GM12878 (cell line): Measurements from ENCODE around the gene KRTAP10-6. TPM values are rescaled to one million over a fixed set of nuclear protein-coding genes. Genes with fewer than 3 reads are reported as not detected.

Source experiments
- ATAC-seq: fragments of 200-7000 bp; cut with Tn5 transposase; 3 replicates; pipeline ENCODE4 v1.9.1; 2020; ENCODE audit warnings: mild to moderate bottlenecking, moderate library complexity
- Bru-seq: library from RNA; stranded (reverse); fragments of 400-500 nt; gene quantifications from one replicate; lab custom pipeline; 2021; lab: Mats Ljungman, UMichigan
- BruChase-seq, 2 experiments: library from RNA; stranded (reverse); fragments of 400-500 nt; gene quantifications; one replicate each; lab custom pipeline; 2021; lab: Mats Ljungman, UMichigan
- BruUV-seq: library from RNA; stranded (reverse); fragments of 400-500 nt; replicated peaks from 2 replicates; lab custom pipeline; 2021; lab: Mats Ljungman, UMichigan
- CTCF ChIA-PET: fragments of 300-600 bp; sonication (Branson Sonifier 250); formaldehyde crosslinking; extraction: SDS; loops from one replicate; lab custom pipeline; 2021; ENCODE audit warnings: inconsistent platforms; lab: Yijun Ruan, JAX
- POLR2A ChIA-PET: fragments of 350-600 bp; formaldehyde crosslinking; extraction: SDS; loops from one replicate; lab custom pipeline; 2021; ENCODE audit warnings: inconsistent platforms; lab: Charles Lee
- RAD21 ChIA-PET: fragments of 300-600 bp; sonication (Branson Sonifier 250); formaldehyde crosslinking; loops from one replicate; lab custom pipeline; 2023; ENCODE audit warnings: antibody characterized with exemption; ENCODE audit not compliant: unreplicated experiment; lab: Charles Lee
- SMC1A ChIA-PET: fragments of 300-600 bp; sonication (Branson Sonifier 250); formaldehyde crosslinking; loops from one replicate; lab custom pipeline; 2023; ENCODE audit not compliant: unreplicated experiment, uncharacterized antibody; lab: Charles Lee
- DNase-seq: peaks from one replicate; pipeline ENCODE4 v3.0.0-alpha.2; 2011; ENCODE audit warnings: low read depth, low spot score
- FAIRE-seq: peaks from 3 replicates; lab custom pipeline; 2011; peaks lifted over from hg19 to GRCh38; lab: Jason Lieb, UNC
- H2AFZ ChIP-seq: 2 replicates; pipeline ENCODE4 v1.6.0; 2011; ENCODE audit warnings: low read depth, low read length, control low read depth; ENCODE audit not compliant: control insufficient read depth
- H3K27ac ChIP-seq: 2 replicates; pipeline ENCODE4 v1.5.1; 2011; ENCODE audit warnings: control low read depth; ENCODE audit not compliant: control insufficient read depth, insufficient read depth
- H3K27me3 ChIP-seq, 2 experiments: replicated peaks in 1 of 2; 2 replicates each; pipeline versions ENCODE4 v1.6.0 to v1.6.1; 2011; ENCODE audit warnings: low read length in 1 of 2; ENCODE audit not compliant: control insufficient read depth in 2 of 2, insufficient read depth in 2 of 2
- H3K36me3 ChIP-seq, 2 experiments: 2 replicates each; pipeline ENCODE4 v1.5.1; 2011; ENCODE audit warnings: low read length in 1 of 2; ENCODE audit not compliant: control insufficient read depth in 2 of 2, insufficient read depth in 2 of 2
- H3K4me1 ChIP-seq: 2 replicates; pipeline ENCODE4 v1.6.1; 2011; ENCODE audit warnings: mild to moderate bottlenecking, low read length, moderate library complexity, mixed read lengths; ENCODE audit not compliant: control insufficient read depth, insufficient read depth
- H3K4me2 ChIP-seq: 2 replicates; pipeline ENCODE4 v1.6.0; 2011; ENCODE audit warnings: control low read depth; ENCODE audit not compliant: control insufficient read depth, insufficient read depth
- H3K4me3 ChIP-seq: fragments of 200-600 bp; sonication (generic); 2 replicates; pipeline ENCODE4 v1.5.1; 2016
- H3K79me2 ChIP-seq: 2 replicates; pipeline ENCODE4 v1.6.0; 2011; ENCODE audit warnings: low read length; ENCODE audit not compliant: control insufficient read depth, insufficient read depth
- H3K9ac ChIP-seq: 2 replicates; pipeline ENCODE4 v1.8.0; 2011; ENCODE audit warnings: low read length, control low read depth, mixed read lengths; ENCODE audit not compliant: control insufficient read depth, insufficient read depth
- H3K9me3 ChIP-seq: replicated peaks from 3 replicates; pipeline ENCODE4 v1.5.1; 2011; ENCODE audit warnings: mild to moderate bottlenecking, low read length; ENCODE audit not compliant: control insufficient read depth, insufficient read depth
- H4K20me1 ChIP-seq: 2 replicates; pipeline ENCODE4 v1.6.0; 2011; ENCODE audit not compliant: control insufficient read depth, insufficient read depth
- CBFB ChIP-seq: IDR thresholded peaks from 2 replicates; pipeline ENCODE4 v1.6.1; 2016; ENCODE audit warnings: antibody characterized with exemption, low read depth
- CEBPB ChIP-seq, 2 experiments: fragments of 150-350 bp in 1 of 2; IDR thresholded peaks; 2 replicates each; pipeline ENCODE4 v1.6.1; 2012 to 2014; ENCODE audit warnings: low read depth in 2 of 2, low read length in 2 of 2, borderline replicate concordance in 1 of 2, inconsistent platforms in 1 of 2
- CREM ChIP-seq: IDR thresholded peaks from 2 replicates; pipeline ENCODE4 v1.6.1; 2014; ENCODE audit warnings: antibody characterized with exemption, low read depth
- E4F1 ChIP-seq: fragments of 450-650 bp; IDR thresholded peaks from 2 replicates; pipeline ENCODE4 v1.6.1; 2018; ENCODE audit warnings: borderline replicate concordance, mild to moderate bottlenecking; ENCODE audit not compliant: partially characterized antibody
- PAX8 ChIP-seq: fragments of 450-650 bp; IDR thresholded peaks from 2 replicates; pipeline ENCODE4 v1.6.1; 2017; ENCODE audit warnings: mild to moderate bottlenecking, moderate library complexity
- RAD21 ChIP-seq: IDR thresholded peaks from 2 replicates; pipeline ENCODE4 v1.6.1; 2011; ENCODE audit warnings: mild to moderate bottlenecking, low read depth, low read length, moderate library complexity; ENCODE audit not compliant: insufficient read depth
- SKIL ChIP-seq: fragments of 450-650 bp; IDR thresholded peaks from 2 replicates; pipeline ENCODE4 v1.6.1; 2017; ENCODE audit warnings: mild to moderate bottlenecking, low read depth, inconsistent platforms; ENCODE audit not compliant: poor library complexity, severe bottlenecking
- SMC3 ChIP-seq: IDR thresholded peaks from 2 replicates; pipeline ENCODE4 v1.6.1; 2011; ENCODE audit warnings: low read length, improper control_type of control experiment, borderline replicate concordance
- WRNIP1 ChIP-seq: IDR thresholded peaks from 2 replicates; pipeline ENCODE4 v1.6.1; 2011; ENCODE audit warnings: low read depth, low read length, improper control_type of control experiment, borderline replicate concordance
- ZBTB40 ChIP-seq: fragments of 450-650 bp; IDR thresholded peaks from 2 replicates; pipeline ENCODE4 v1.6.1; 2016; ENCODE audit warnings: mild to moderate bottlenecking, moderate library complexity, borderline replicate concordance
- WGBS: methylation state at CpG from one replicate; pipeline ENCODE4 v1.1.6; 2016; ENCODE audit warnings: low lambda C conversion rate; ENCODE audit not compliant: insufficient replicate concordance, insufficient coverage; ENCODE audit errors: missing lambda C conversion rate; 5-methylcytosine and 5-hydroxymethylcytosine counted together
- in situ Hi-C: fragments of 300-500 bp; cut with MboI; formaldehyde crosslinking; loops from 9 replicates; pipeline ENCODE4 v1.14.3; 2018; ENCODE audit warnings: mixed read lengths
- intact Hi-C: fragments of 100-400 bp; cut with micrococcal nuclease; formaldehyde crosslinking; loops from one replicate; pipeline ENCODE4 v1.14.2; 2022; ENCODE audit not compliant: unreplicated experiment
- long read RNA-seq, 2 experiments: library from polyadenylated mRNA; unstranded; transcript quantifications; one replicate each; pipeline ENCODE4 v2.0.0, GENCODE V29; 2019 to 2020
- polyA minus RNA-seq, 3 experiments: library from RNA; depleted of rRNA, polyadenylated mRNA; stranded (reverse); fragments of >200 nt; gene quantifications; 2 replicates each; pipeline ENCODE4 v1.2.3, GENCODE V29; 2011
- polyA plus RNA-seq, 11 experiments: library from polyadenylated mRNA; depleted of rRNA in 4 of 11; unstranded in 6 of 11; stranded (reverse) in 5 of 11; fragments of >200 nt; fragmentation: Nextera tagmentation in 4 of 11; fragmentation: Illumina TruSeq in 1 of 11; extraction: Ambion mirVana in 4 of 11; extraction: Trizol in 1 of 11; gene quantifications; 1 replicate in 1 of 11; 2 replicates in 10 of 11; pipeline versions ENCODE4 v1.2.1 to v1.2.3, GENCODE V29; 2011 to 2016; ENCODE audit warnings: inconsistent platforms in 2 of 11, missing spikeins in 2 of 11, low read depth in 1 of 11
- total RNA-seq, 4 experiments: library from RNA; depleted of rRNA in 3 of 4; stranded (reverse); fragments of >200 nt in 3 of 4; fragmentation: Illumina TruSeq in 1 of 4; extraction: Trizol in 1 of 4; gene quantifications; 2 replicates each; pipeline versions ENCODE4 v1.2.1 to v1.2.3, GENCODE V29; 2013 to 2021

KRTAP10-6 gene
- not detected in 2 replicates for total RNA-seq (2013; cell fraction: nucleolus; rRNA removed)
- total RNA-seq (2014; rRNA removed) (not detected in 2 replicates), total RNA-seq (2014; rRNA removed; fragmentation: Illumina TruSeq; extraction: Trizol) (not detected in 2 replicates), total RNA-seq (2021) (not detected in 2 replicates), polyA plus RNA-seq (2011; rRNA removed) (not detected in 2 replicates), polyA plus RNA-seq (2014; fragmentation: Illumina TruSeq; extraction: Trizol) (not detected in 2 replicates), polyA plus RNA-seq (2014; fragmentation: Nextera tagmentation; extraction: Ambion mirVana) (not detected), polyA plus RNA-seq (2014; rRNA removed) (not detected in 2 replicates), polyA plus RNA-seq (2016; fragmentation: Nextera tagmentation; extraction: Ambion mirVana) (not detected), polyA minus RNA-seq (2011; rRNA and poly(A)+ RNA removed) (not detected in 2 replicates), Bru-seq, nascent RNA (percentile 22 among the genes with signal in this experiment), BruChase-seq, experiment 1, labeled RNA remaining after a 6-hour chase (not detected), BruChase-seq, experiment 2, labeled RNA remaining after a 2-hour chase (not detected)
- polyA plus RNA-seq (2011; ENCODE audit: low read depth): not detected
- polyA plus RNA-seq (2011; cell fraction: cytosol; rRNA removed): not detected in 2 replicates
- not detected in 2 replicates for polyA plus RNA-seq (2011; cell fraction: nucleus; rRNA removed)
- polyA plus RNA-seq (2012): not detected in 2 replicates
- not detected in 2 replicates for polyA minus RNA-seq (2011; cell fraction: cytosol; rRNA and poly(A)+ RNA removed)
- polyA minus RNA-seq (2011; cell fraction: nucleus; rRNA and poly(A)+ RNA removed): not detected in 2 replicates
- long read RNA-seq, experiment 1: 0 reads
- long read RNA-seq, experiment 2: 0 reads

- no peak within 1 kb of the TSS for H3K4me2 ChIP-seq
- in situ Hi-C loops: no loop called here
- TF ChIP-seq SKIL: no peak
- no peak for TF ChIP-seq PAX8
- no peak for TF ChIP-seq WRNIP1
- TF ChIP-seq ZBTB40: no peak
- no peak for TF ChIP-seq E4F1
- TF ChIP-seq CBFB: no peak
- no peak for TF ChIP-seq CEBPB (IDR thresholded peaks at IDR 0.05; ENCODE audit: borderline replicate concordance in 1 of 2, low read depth in 2 of 2, low read length in 2 of 2)
- no peak for TF ChIP-seq CREM
- no peak for TF ChIP-seq SMC3
- no peak for TF ChIP-seq RAD21
These were observed at the start of gene KRTAP10-6 for GRCh38 chr21:44592446-44593311. Gene KRTAP10-6 (minus strand): TSS chr21:44592505. CDS start chr21:44592484, 21 bp downstream.

More at GRCh38 chr21:44592446-44593311, at the start of gene KRTAP10-6:
- Histone ChIP-seq H3K79me2 (no peaks in the 10 kb centered on the region), H3K9me3 (no peaks in the 10 kb centered on the region; the same call in 2 of the 3 replicates), H3K9ac (no peak within 1 kb of the TSS), H3K36me3 (no peaks in the 10 kb centered on the region), H2AFZ (no peak within 1 kb of the TSS), H3K4me1 (no peaks in the 10 kb centered on the region), H3K4me3 (no peak within 1 kb of the TSS), H3K27me3 (no peaks in the 10 kb centered on the region), H3K27ac (no peak within 1 kb of the TSS), H4K20me1 (no peaks in the 10 kb centered on the region)
- ChIA-PET SMC1A (no interaction called here), CTCF (no interaction called here), POLR2A (no interaction called here), RAD21 (no interaction called here)
- DNase-seq (no peak), FAIRE-seq (no peak), ATAC-seq (no peak)
- BruUV-seq: no TSS peak
- 32% methylated on average over 33 of the region's 33 CpGs for WGBS
- intact Hi-C loops: no loop called here
